SK-N-DZ (cell line): ENCODE data around the gene FTO.

ENCODE experiments used
- small RNA-seq, 2 experiments: library from RNA; depleted of rRNA; stranded (forward); fragments of <200 nt; gene quantifications; one replicate each; pipeline ENCODE3, GENCODE V24; 2014

FTO gene

Small RNA genes within 50 kb of the gene (small RNA-seq; reads per million reads assigned to genes)
- gene AC007347.2: 0 reads per million in 2 experiments
